Adipocyte (in vitro differentiated cells): Measurements from ENCODE around the gene RASGRP4.
"Not testable (repeated sequence)": the region's sequence is repeated elsewhere in the genome, so short reads cannot be mapped to it uniquely, and the experiment has no call there.

Experiments
- DNase-seq: peaks from one replicate; pipeline ENCODE4 v3.0.0-alpha.2; 2015; ENCODE audit warnings: low read depth
- H3K27me3 ChIP-seq: replicated peaks from 2 replicates; pipeline ENCODE4 v1.7.0; 2013; ENCODE audit warnings: mild to moderate bottlenecking, low read length, moderate library complexity; ENCODE audit not compliant: control insufficient read depth, insufficient read depth
- H3K36me3 ChIP-seq: 2 replicates; pipeline ENCODE4 v1.7.0; 2013; ENCODE audit warnings: low read length, mild to moderate bottlenecking, moderate library complexity; ENCODE audit not compliant: control insufficient read depth, insufficient read depth, severe bottlenecking
- H3K4me1 ChIP-seq: 2 replicates; pipeline ENCODE4 v1.7.0; 2013; ENCODE audit warnings: mild to moderate bottlenecking, low read length, moderate library complexity; ENCODE audit not compliant: control insufficient read depth, insufficient read depth
- H3K4me3 ChIP-seq: 2 replicates; pipeline ENCODE4 v1.7.0; 2013; ENCODE audit warnings: mild to moderate bottlenecking, low read length, moderate library complexity
- H3K9ac ChIP-seq: 2 replicates; pipeline ENCODE4 v1.7.0; 2013; ENCODE audit warnings: mild to moderate bottlenecking, low read length, moderate library complexity
- H3K9me3 ChIP-seq: 2 replicates; pipeline ENCODE4 v1.7.0; 2013; ENCODE audit warnings: mild to moderate bottlenecking, low read length, moderate library complexity; ENCODE audit not compliant: control insufficient read depth

RASGRP4 gene

GRCh38 chr19:38429055-38429810 is 3.2 kb upstream of the RASGRP4 start:
- no peaks in the 10 kb centered on the region for H3K36me3 ChIP-seq
- no peak overlapping the region for H3K4me3 ChIP-seq
- no peaks in the 10 kb centered on the region for H3K4me1 ChIP-seq
- H3K27me3 ChIP-seq = peaks cover 48% of the 10 kb centered on the region
- no peak overlapping the region for H3K9ac ChIP-seq
- no peak for DNase-seq
- no peaks in the 10 kb centered on the region for H3K9me3 ChIP-seq

DNA sequence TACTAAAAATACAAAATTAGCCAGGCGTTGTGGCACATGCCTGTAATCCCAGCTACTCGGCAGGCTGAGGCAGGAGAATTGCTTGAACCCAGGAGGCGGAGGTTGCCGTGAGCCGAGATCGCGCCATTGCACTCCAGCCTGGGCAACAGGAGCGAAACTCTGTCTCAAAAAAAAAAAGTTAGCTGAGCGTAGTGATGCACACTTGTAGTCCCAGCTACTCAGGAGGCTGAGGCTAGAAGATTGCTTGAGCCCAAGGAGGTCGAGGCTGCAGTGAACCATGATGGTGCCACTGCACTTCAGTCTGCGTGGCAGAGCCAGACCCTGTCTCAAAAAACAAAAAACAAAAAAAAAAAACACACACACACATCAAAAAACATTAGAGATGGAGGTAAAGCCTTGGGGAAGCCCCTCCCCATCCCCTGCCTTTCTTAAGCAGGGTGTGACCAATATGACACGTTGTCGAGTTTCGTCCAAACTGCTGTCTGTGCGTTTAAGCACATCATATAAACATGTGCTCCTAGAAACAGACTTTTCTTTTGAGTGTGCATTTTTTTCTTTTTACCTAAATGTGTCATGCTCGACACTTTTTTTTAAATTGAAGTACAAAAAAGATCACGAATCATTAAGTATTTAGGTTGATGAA is 1.1 kb upstream of the RASGRP4 start:
- H3K36me3 ChIP-seq, H3K9ac ChIP-seq, DNase-seq, H3K4me3 ChIP-seq, H3K9me3 ChIP-seq, H3K4me1 ChIP-seq: not testable (repeated sequence)
- H3K27me3 ChIP-seq = peaks cover 38% of the 10 kb centered on the region

- Histone ChIP-seq H3K9ac (no peak overlapping the region), H3K4me3 (no peak overlapping the region), H3K4me1 (no peaks in the 10 kb centered on the region), H3K36me3 (no peaks in the 10 kb centered on the region), H3K27me3 (peaks cover 45% of the 10 kb centered on the region), H3K9me3 (no peaks in the 10 kb centered on the region)
- DNase-seq = no peak
Measured at GRCh38 chr19:38425222-38425809, 703 bp downstream of the RASGRP4 start.

DNA sequence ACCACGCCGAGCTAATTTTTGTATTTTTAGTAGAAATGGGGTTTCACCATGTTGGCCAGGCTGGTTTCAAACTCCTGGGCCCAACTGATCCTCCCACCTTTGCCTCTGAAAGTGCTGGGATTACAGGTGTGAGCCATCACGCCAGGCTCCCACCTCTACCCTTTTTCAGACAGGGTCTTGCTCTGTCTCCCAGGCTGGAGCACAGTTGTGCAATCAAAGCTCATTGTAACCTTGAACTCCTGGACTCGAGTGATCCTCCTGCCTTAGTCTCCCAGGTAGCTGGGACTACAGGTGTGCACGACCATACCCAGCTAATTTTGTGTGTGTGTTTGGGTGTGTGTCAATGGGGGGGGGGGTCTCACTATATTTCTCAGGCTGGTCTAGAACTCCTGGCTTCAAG is 1.7 kb downstream of the RASGRP4 start:
- Histone ChIP-seq H3K9ac (no peak overlapping the region), H3K36me3 (no peaks in the 10 kb centered on the region), H3K9me3 (no peaks in the 10 kb centered on the region), H3K4me1 (no peaks in the 10 kb centered on the region), H3K4me3 (no peak overlapping the region), H3K27me3 (peaks cover 47% of the 10 kb centered on the region)
- no peak for DNase-seq

GRCh38 chr19:38422438-38422837 is 3.6 kb downstream of the RASGRP4 start:
- no peaks in the 10 kb centered on the region for H3K36me3 ChIP-seq
- DNase-seq = no peak

DNA sequence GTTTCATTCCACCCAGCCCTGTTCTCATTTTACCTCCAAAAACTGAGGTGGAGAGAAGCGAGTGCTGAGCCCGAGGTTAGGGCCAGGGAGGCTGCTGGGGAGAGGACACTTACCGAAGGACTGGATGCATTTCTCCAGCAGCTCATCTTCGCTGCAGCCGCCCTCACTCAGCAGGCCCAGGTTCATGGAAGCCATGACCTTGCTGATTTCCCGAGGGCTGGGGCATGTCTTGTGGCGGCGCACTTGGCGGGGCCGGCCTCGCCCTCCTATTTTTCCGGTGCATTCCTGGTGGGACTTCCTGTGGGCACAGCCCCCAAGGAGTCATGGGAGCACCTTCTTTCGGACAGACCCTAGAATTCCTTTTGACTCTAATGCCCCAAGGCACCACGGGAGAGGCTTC is 4.2 kb downstream of the RASGRP4 start:
- H3K4me1 ChIP-seq = no peaks in the 10 kb centered on the region
- H3K4me3 ChIP-seq = no peak overlapping the region
- no peak for DNase-seq
- no peaks in the 10 kb centered on the region for H3K9me3 ChIP-seq
- H3K36me3 ChIP-seq = no peaks in the 10 kb centered on the region
- H3K9ac ChIP-seq = no peak overlapping the region
- H3K27me3 ChIP-seq = peaks cover 58% of the 10 kb centered on the region

More at GRCh38 chr19:38422438-38422837, 3.6 kb downstream of the RASGRP4 start:
- no peaks in the 10 kb centered on the region for H3K9me3 ChIP-seq
- H3K4me1 ChIP-seq = no peaks in the 10 kb centered on the region
- no peak overlapping the region for H3K9ac ChIP-seq
- peaks cover 52% of the 10 kb centered on the region for H3K27me3 ChIP-seq
- H3K4me3 ChIP-seq = no peak overlapping the region

GRCh38 chr19:38420935-38421334 is 5.1 kb downstream of the RASGRP4 start:
- Histone ChIP-seq H3K4me1 (no peaks in the 10 kb centered on the region), H3K27me3 (peaks cover 61% of the 10 kb centered on the region), H3K9ac (no peak overlapping the region), H3K36me3 (no peaks in the 10 kb centered on the region), H3K4me3 (no peak overlapping the region), H3K9me3 (no peaks in the 10 kb centered on the region)
- DNase-seq = no peak

GRCh38 chr19:38417544-38418506 is 8.2 kb downstream of the RASGRP4 start:
- H3K4me3 ChIP-seq = peak overlapping the region; percentile 12

DNA sequence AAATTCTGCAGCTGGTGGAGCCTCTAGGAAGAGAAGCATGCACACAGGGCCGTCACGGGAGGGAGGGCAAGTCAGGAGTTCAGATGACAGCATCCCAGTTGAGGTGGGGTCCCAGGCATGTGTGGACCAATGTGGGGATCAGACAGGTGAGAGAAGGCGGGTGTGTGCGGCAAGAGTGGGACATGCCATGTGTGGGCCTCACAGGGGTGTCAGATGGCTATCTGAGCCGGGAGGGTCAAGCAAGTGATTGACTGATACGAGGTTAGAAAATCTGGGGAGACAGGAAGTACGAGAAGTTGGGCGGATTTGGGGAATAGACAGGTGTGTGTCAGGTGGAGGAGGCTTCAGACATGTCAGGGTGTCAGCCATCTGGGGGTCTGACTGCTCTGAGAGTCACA is 8.9 kb downstream of the RASGRP4 start:
- Histone ChIP-seq H3K4me1 (no peaks in the 10 kb centered on the region), H3K36me3 (no peaks in the 10 kb centered on the region), H3K9me3 (no peaks in the 10 kb centered on the region), H3K27me3 (peaks cover 54% of the 10 kb centered on the region), H3K4me3 (no peak overlapping the region), H3K9ac (no peak overlapping the region)
- DNase-seq = no peak

More at GRCh38 chr19:38417544-38418506, 8.2 kb downstream of the RASGRP4 start:
- peak; percentile 21 for DNase-seq
- Histone ChIP-seq H3K36me3 (no peaks in the 10 kb centered on the region), H3K9me3 (no peaks in the 10 kb centered on the region), H3K4me1 (no peaks in the 10 kb centered on the region), H3K9ac (no peak overlapping the region), H3K27me3 (peaks cover 57% of the 10 kb centered on the region)

- DNase-seq = no peak
- H3K4me3 ChIP-seq = no peak overlapping the region
- H3K36me3 ChIP-seq = no peaks in the 10 kb centered on the region
- no peaks in the 10 kb centered on the region for H3K9me3 ChIP-seq
- peaks cover 26% of the 10 kb centered on the region for H3K27me3 ChIP-seq
- H3K9ac ChIP-seq = no peak overlapping the region
- H3K4me1 ChIP-seq = no peaks in the 10 kb centered on the region
Measured at GRCh38 chr19:38413416-38413815, 12.6 kb downstream of the RASGRP4 start.

- Histone ChIP-seq H3K4me1 (no peaks in the 10 kb centered on the region), H3K36me3 (no peaks in the 10 kb centered on the region), H3K27me3 (peaks cover 21% of the 10 kb centered on the region), H3K4me3 (no peak overlapping the region), H3K9ac (no peak overlapping the region), H3K9me3 (no peaks in the 10 kb centered on the region)
- no peak for DNase-seq
Measured at GRCh38 chr19:38412961-38413360, 13.1 kb downstream of the RASGRP4 start.
